Stimulated activated CD4-positive, alpha-beta T cell treated with anti-CD3 and anti-CD28 coated beads, Interleukin-4, amount 100 ng/mL, for 24 hours (primary cell): ENCODE data around the gene TWNK.
"Not testable (repeated sequence)": the region's sequence is repeated elsewhere in the genome, so short reads cannot be mapped to it uniquely, and the experiment has no call there.

Source experiments
- DNase-seq: peaks from one replicate; pipeline ENCODE4 v3.0.0-alpha.2; 2020

Gene TWNK

GRCh38 chr10:101031796-101032636 is 44.7 kb downstream of the TWNK start:
- DNase-seq: peak; percentile 74

- peak; percentile 63 for DNase-seq
Observed at GRCh38 chr10:101032637-101033224, 45.4 kb downstream of the TWNK start.

GRCh38 chr10:101033276-101033675 is 45.9 kb downstream of the TWNK start:
- no peak for DNase-seq

- not testable (repeated sequence) for DNase-seq
Observed at GRCh38 chr10:101034404-101034803, 47.1 kb downstream of the TWNK start.

GRCh38 chr10:101035314-101035713 is 48.0 kb downstream of the TWNK start:
- no peak for DNase-seq

GRCh38 chr10:101035916-101036702 is 48.8 kb downstream of the TWNK start:
- no peak for DNase-seq

- DNase-seq: no peak
Observed at GRCh38 chr10:101036726-101037125, 49.4 kb downstream of the TWNK start.

GRCh38 chr10:101038484-101038883 is 51.1 kb downstream of the TWNK start:
- no peak for DNase-seq

GRCh38 chr10:101040061-101040460 is 52.7 kb downstream of the TWNK start:
- DNase-seq: no peak

GRCh38 chr10:101040851-101041250 is 53.5 kb downstream of the TWNK start:
- DNase-seq: no peak

- DNase-seq: peak; percentile 78
Observed at GRCh38 chr10:101041252-101041761, 54.0 kb downstream of the TWNK start.

- no peak for DNase-seq
Observed at GRCh38 chr10:101042118-101042517, 54.8 kb downstream of the TWNK start.

- peak; percentile 91 for DNase-seq
Observed at GRCh38 chr10:101042667-101043362, 55.5 kb downstream of the TWNK start.

- DNase-seq: no peak
Observed at GRCh38 chr10:101043363-101043707, 56.0 kb downstream of the TWNK start.
